ENCODE measurements around the gene CCNJL.

DNA sequence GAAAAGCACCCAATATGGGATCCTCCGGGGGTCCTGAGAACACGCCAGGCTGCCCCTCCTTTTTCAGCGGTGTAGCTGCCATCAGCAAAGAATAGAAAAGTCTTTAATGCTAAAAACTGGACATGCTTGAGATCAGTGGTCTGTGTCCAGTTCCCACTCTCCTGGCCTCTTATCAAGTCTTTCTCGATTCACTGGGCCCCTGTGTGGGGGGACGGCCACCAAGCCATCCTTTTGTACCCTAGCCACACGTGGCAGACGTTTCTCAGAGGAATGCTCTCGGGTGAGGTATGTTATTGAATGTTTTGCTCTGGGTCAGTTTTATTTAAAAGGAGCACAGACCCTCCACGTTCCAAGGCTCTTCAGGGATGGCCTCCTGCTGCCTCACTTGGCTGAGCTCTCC is 59.4 kb downstream of the CCNJL start:
- TF ChIP-seq, protein P1, sequence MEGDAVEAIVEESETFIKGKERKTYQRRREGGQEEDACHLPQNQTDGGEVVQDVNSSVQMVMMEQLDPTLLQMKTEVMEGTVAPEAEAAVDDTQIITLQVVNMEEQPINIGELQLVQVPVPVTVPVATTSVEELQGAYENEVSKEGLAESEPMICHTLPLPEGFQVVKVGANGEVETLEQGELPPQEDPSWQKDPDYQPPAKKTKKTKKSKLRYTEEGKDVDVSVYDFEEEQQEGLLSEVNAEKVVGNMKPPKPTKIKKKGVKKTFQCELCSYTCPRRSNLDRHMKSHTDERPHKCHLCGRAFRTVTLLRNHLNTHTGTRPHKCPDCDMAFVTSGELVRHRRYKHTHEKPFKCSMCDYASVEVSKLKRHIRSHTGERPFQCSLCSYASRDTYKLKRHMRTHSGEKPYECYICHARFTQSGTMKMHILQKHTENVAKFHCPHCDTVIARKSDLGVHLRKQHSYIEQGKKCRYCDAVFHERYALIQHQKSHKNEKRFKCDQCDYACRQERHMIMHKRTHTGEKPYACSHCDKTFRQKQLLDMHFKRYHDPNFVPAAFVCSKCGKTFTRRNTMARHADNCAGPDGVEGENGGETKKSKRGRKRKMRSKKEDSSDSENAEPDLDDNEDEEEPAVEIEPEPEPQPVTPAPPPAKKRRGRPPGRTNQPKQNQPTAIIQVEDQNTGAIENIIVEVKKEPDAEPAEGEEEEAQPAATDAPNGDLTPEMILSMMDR (conservative IDR thresholded peaks at IDR 0.05; ENCODE audit: low read depth in 2 of 2): no peak
- TF ChIP-seq, protein P2, sequence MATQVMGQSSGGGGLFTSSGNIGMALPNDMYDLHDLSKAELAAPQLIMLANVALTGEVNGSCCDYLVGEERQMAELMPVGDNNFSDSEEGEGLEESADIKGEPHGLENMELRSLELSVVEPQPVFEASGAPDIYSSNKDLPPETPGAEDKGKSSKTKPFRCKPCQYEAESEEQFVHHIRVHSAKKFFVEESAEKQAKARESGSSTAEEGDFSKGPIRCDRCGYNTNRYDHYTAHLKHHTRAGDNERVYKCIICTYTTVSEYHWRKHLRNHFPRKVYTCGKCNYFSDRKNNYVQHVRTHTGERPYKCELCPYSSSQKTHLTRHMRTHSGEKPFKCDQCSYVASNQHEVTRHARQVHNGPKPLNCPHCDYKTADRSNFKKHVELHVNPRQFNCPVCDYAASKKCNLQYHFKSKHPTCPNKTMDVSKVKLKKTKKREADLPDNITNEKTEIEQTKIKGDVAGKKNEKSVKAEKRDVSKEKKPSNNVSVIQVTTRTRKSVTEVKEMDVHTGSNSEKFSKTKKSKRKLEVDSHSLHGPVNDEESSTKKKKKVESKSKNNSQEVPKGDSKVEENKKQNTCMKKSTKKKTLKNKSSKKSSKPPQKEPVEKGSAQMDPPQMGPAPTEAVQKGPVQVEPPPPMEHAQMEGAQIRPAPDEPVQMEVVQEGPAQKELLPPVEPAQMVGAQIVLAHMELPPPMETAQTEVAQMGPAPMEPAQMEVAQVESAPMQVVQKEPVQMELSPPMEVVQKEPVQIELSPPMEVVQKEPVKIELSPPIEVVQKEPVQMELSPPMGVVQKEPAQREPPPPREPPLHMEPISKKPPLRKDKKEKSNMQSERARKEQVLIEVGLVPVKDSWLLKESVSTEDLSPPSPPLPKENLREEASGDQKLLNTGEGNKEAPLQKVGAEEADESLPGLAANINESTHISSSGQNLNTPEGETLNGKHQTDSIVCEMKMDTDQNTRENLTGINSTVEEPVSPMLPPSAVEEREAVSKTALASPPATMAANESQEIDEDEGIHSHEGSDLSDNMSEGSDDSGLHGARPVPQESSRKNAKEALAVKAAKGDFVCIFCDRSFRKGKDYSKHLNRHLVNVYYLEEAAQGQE (IDR thresholded peaks at IDR 0.05; ENCODE audit: unreplicated experiment): no peak
- no peak for TF ChIP-seq EZH2 (IDR thresholded peaks at IDR 0.05; ENCODE audit: low read depth, unreplicated experiment)
- no peak for TF ChIP-seq CREB1 (CRISPR knock-in tag; IDR thresholded peaks at IDR 0.05; ENCODE audit: low read depth)
